K562 (cell line): ENCODE data around the gene UCHL5. TPM values are rescaled to one million over a fixed set of nuclear protein-coding genes. Genes with fewer than 3 reads are reported as not detected.

ENCODE experiments used
- CBX1 ChIP-seq: sonication (generic); IDR thresholded peaks from 2 replicates; pipeline ENCODE4 v1.6.1; 2016; ENCODE audit warnings: antibody characterized with exemption, low read depth, mild to moderate bottlenecking
- COPS2 ChIP-seq: fragments of 450-650 bp; conservative IDR thresholded peaks from 2 replicates; pipeline ENCODE4 v1.6.1; 2016; ENCODE audit warnings: mild to moderate bottlenecking, moderate library complexity
- CXXC5 ChIP-seq: fragments of 250-450 bp; sonication (Bioruptor Pico); IDR thresholded peaks from 2 replicates; pipeline ENCODE4 v1.8.0; 2022; ENCODE audit warnings: inconsistent platforms, mild to moderate bottlenecking, moderate library complexity
- ELF4 ChIP-seq: fragments of 450-650 bp; formaldehyde crosslinking; IDR thresholded peaks from 2 replicates; pipeline ENCODE4 v1.4.0; 2022; ENCODE audit warnings: missing genetic modification characterization
- IRF2 ChIP-seq: sonication (generic); formaldehyde crosslinking; IDR thresholded peaks from 2 replicates; pipeline ENCODE4 v1.8.1; 2022; ENCODE audit warnings: mild to moderate bottlenecking, missing genetic modification reagents
- LARP7 ChIP-seq: fragments of 450-650 bp; IDR thresholded peaks from 2 replicates; pipeline ENCODE4 v1.6.1; 2016
- TAF15 ChIP-seq: fragments of 200-400 bp; formaldehyde crosslinking; IDR thresholded peaks from 2 replicates; pipeline ENCODE4 v1.6.1; 2017; ENCODE audit warnings: mild to moderate bottlenecking, low read depth, low read length, moderate library complexity
- TSC22D4 ChIP-seq: fragments of 450-650 bp; IDR thresholded peaks from 2 replicates; pipeline ENCODE4 v1.6.1; 2016; ENCODE audit warnings: missing genetic modification characterization, missing biosample characterization, control low read depth
- polyA plus RNA-seq, 8 experiments: library from polyadenylated mRNA; depleted of rRNA in 4 of 8; stranded (reverse) in 5 of 8; unstranded in 3 of 8; fragments of >200 nt; fragmentation: Nextera tagmentation in 2 of 8; fragmentation: Illumina TruSeq in 1 of 8; extraction: Ambion mirVana in 2 of 8; extraction: Trizol in 1 of 8; gene quantifications; 2 replicates each; pipeline versions ENCODE4 v1.2.1 to v1.2.3, GENCODE V29; 2011 to 2014; ENCODE audit warnings: inconsistent platforms in 1 of 8, missing spikeins in 1 of 8
- total RNA-seq, 7 experiments: library from RNA; depleted of rRNA in 6 of 7; stranded (reverse); fragments of >200 nt in 6 of 7; fragmentation: Illumina TruSeq in 2 of 7; extraction: Trizol in 2 of 7; gene quantifications; 2 replicates each; pipeline versions ENCODE4 v1.2.1 to v1.2.3, GENCODE V29; 2011 to 2021; ENCODE audit warnings: low replicate concordance in 1 of 7
- TF ChIP-seq, protein P1 (sequence below): sonication (generic); formaldehyde crosslinking; IDR thresholded peaks from 2 replicates; pipeline ENCODE4 v1.8.1; 2023; ENCODE audit warnings: mild to moderate bottlenecking, missing genetic modification reagents
- TF ChIP-seq, protein P2 (sequence below): sonication (generic); formaldehyde crosslinking; IDR thresholded peaks from 2 replicates; pipeline ENCODE4 v1.8.1; 2023; ENCODE audit warnings: mild to moderate bottlenecking, missing genetic modification reagents

Gene UCHL5
- total and polyA plus RNA-seq, 9 of the 15 experiments (the other 6 are each of a cell fraction or from before 2014, with no cell fraction given), result 61.0 to 206 (median 122) TPM

DNA sequence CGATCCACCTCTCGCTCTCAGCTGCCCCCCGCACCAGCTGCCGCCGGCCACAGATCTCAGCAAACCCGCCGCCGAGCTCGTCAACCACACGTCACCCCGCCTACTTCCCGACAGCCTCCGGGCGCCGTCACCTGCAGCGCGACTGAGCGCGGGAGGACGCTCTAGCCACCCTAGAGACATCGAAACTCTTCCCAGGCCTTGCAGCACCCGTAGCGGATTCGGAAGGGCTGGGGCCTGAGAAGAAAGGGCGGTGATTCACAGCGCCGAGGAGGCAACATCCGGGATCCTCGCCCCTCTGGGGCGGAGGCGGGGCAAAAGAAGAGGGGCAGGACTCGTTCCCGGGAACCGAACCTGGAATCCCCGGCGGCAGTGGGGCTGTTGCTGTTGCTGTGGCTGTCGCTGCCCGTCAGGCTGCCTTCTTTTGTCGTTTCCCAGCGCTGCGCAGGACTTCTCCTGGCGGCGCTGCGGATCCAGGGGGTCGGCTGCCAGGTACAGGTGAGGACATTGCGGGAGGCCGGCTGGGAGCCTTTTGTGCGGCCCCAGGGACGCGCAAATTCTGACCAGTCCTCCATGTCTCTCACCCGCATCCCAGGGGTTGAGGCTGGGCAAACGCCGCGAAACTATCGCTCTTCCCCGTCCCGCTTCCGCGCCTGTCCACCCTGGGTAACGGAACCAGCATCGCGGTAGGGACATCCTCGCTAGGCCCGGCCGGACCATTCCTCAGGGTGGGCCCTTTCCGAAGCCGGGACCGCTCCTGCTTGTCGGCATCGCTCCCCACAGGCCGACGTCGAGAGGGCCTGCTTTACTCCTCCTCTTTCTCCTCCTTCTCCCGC, at the start of gene UCHL5, which contains the start of gene RO60 (continued):
- TF ChIP-seq, protein P1, sequence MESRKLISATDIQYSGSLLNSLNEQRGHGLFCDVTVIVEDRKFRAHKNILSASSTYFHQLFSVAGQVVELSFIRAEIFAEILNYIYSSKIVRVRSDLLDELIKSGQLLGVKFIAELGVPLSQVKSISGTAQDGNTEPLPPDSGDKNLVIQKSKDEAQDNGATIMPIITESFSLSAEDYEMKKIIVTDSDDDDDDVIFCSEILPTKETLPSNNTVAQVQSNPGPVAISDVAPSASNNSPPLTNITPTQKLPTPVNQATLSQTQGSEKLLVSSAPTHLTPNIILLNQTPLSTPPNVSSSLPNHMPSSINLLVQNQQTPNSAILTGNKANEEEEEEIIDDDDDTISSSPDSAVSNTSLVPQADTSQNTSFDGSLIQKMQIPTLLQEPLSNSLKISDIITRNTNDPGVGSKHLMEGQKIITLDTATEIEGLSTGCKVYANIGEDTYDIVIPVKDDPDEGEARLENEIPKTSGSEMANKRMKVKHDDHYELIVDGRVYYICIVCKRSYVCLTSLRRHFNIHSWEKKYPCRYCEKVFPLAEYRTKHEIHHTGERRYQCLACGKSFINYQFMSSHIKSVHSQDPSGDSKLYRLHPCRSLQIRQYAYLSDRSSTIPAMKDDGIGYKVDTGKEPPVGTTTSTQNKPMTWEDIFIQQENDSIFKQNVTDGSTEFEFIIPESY (CRISPR knock-in tag), result peak; percentile 68
- TF ChIP-seq, protein P2, sequence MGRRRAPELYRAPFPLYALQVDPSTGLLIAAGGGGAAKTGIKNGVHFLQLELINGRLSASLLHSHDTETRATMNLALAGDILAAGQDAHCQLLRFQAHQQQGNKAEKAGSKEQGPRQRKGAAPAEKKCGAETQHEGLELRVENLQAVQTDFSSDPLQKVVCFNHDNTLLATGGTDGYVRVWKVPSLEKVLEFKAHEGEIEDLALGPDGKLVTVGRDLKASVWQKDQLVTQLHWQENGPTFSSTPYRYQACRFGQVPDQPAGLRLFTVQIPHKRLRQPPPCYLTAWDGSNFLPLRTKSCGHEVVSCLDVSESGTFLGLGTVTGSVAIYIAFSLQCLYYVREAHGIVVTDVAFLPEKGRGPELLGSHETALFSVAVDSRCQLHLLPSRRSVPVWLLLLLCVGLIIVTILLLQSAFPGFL (CRISPR knock-in tag), result no peak
- TF ChIP-seq CXXC5 (CRISPR knock-in tag), result peak; percentile 97
- TF ChIP-seq TAF15, result no peak
- no peak for TF ChIP-seq TSC22D4 (tag)
- peak; percentile 79; the same call in 1 of the 2 replicates for TF ChIP-seq ELF4 (CRISPR knock-in tag)
- no peak for TF ChIP-seq COPS2
- TF ChIP-seq IRF2 (CRISPR knock-in tag), result no peak
- 0 out of 2 replicates have a peak, but pooled peaks have one; percentile 35 for TF ChIP-seq LARP7
- peak; percentile 92 for TF ChIP-seq CBX1
